Stimulated activated memory B cell treated with anti-CD40 and anti-IgM and Interleukin-4, amounts not matched to agents 10 μg/mL and 1 μg/mL and 100 μg/mL, for 72 hours (primary cell): ENCODE measurements around the gene SAMSN1.

Source experiments
- ATAC-seq: fragments of 150-1000 bp; cut with Tn5 transposase; 2 replicates; pipeline ENCODE4 v1.10.0; 2021
- H3K27ac Mint-ChIP-seq: one replicate; pipeline ENCODE4 v1.8.0; 2022; ENCODE audit warnings: mild to moderate bottlenecking, mixed read lengths
- H3K27me3 Mint-ChIP-seq: one replicate; pipeline ENCODE4 v1.8.0; 2022; ENCODE audit warnings: mixed read lengths
- H3K36me3 Mint-ChIP-seq: one replicate; pipeline ENCODE4 v1.8.0; 2022; ENCODE audit warnings: mixed read lengths
- H3K4me1 Mint-ChIP-seq: one replicate; pipeline ENCODE4 v1.8.0; 2022; ENCODE audit warnings: mixed read lengths
- H3K4me3 Mint-ChIP-seq: one replicate; pipeline ENCODE4 v1.8.0; 2022; ENCODE audit warnings: mild to moderate bottlenecking, moderate library complexity, mixed read lengths
- H3K9me3 Mint-ChIP-seq: one replicate; pipeline ENCODE4 v1.8.0; 2022; ENCODE audit warnings: mixed read lengths

SAMSN1 gene

GRCh38 chr21:14488672-14489204 is 57.4 kb downstream of the SAMSN1 start:
- H3K27ac Mint-ChIP-seq = peak overlapping the region; percentile 62
- H3K4me3 Mint-ChIP-seq = no peak overlapping the region
- peaks cover 36% of the 10 kb centered on the region for H3K4me1 Mint-ChIP-seq

GRCh38 chr21:14487490-14488432 is 58.4 kb downstream of the SAMSN1 start:
- Mint-ChIP-seq H3K27ac (peak overlapping the region; percentile 62), H3K36me3 (peaks cover 60% of the 10 kb centered on the region), H3K4me3 (no peak overlapping the region), H3K27me3 (no peaks in the 10 kb centered on the region), H3K9me3 (peaks cover 15% of the 10 kb centered on the region), H3K4me1 (peaks cover 43% of the 10 kb centered on the region)
- peak; percentile 55 for ATAC-seq

More at GRCh38 chr21:14488672-14489204, 57.4 kb downstream of the SAMSN1 start:
- H3K9me3 Mint-ChIP-seq = peaks cover 9% of the 10 kb centered on the region
- no peak for ATAC-seq
- no peaks in the 10 kb centered on the region for H3K27me3 Mint-ChIP-seq
- H3K36me3 Mint-ChIP-seq = peaks cover 61% of the 10 kb centered on the region

- Mint-ChIP-seq H3K36me3 (peaks cover 59% of the 10 kb centered on the region), H3K9me3 (peaks cover 15% of the 10 kb centered on the region), H3K4me3 (no peak overlapping the region), H3K4me1 (peaks cover 48% of the 10 kb centered on the region), H3K27ac (peak overlapping the region; percentile 62), H3K27me3 (no peaks in the 10 kb centered on the region)
- peak; percentile 28 for ATAC-seq
These were observed 59.2 kb downstream of the SAMSN1 start for GRCh38 chr21:14486869-14487268.

- H3K27ac Mint-ChIP-seq = peak overlapping the region; percentile 87
- H3K4me3 Mint-ChIP-seq = no peak overlapping the region
- peaks cover 66% of the 10 kb centered on the region for H3K4me1 Mint-ChIP-seq
- H3K36me3 Mint-ChIP-seq = peaks cover 44% of the 10 kb centered on the region
- H3K27me3 Mint-ChIP-seq = no peaks in the 10 kb centered on the region
- peaks cover 15% of the 10 kb centered on the region for H3K9me3 Mint-ChIP-seq
- no peak for ATAC-seq
These were observed 61.7 kb downstream of the SAMSN1 start for GRCh38 chr21:14484188-14485009.

GRCh38 chr21:14483296-14483695 is 62.8 kb downstream of the SAMSN1 start:
- Mint-ChIP-seq H3K9me3 (peaks cover 15% of the 10 kb centered on the region), H3K36me3 (peaks cover 38% of the 10 kb centered on the region), H3K27me3 (no peaks in the 10 kb centered on the region), H3K4me1 (peaks cover 71% of the 10 kb centered on the region), H3K4me3 (peak overlapping the region; percentile 1), H3K27ac (peak overlapping the region; percentile 87)
- ATAC-seq = no peak

- Mint-ChIP-seq H3K4me3 (peak overlapping the region; percentile 1), H3K36me3 (peaks cover 34% of the 10 kb centered on the region), H3K27ac (peak overlapping the region; percentile 87), H3K9me3 (peaks cover 15% of the 10 kb centered on the region), H3K4me1 (peaks cover 65% of the 10 kb centered on the region), H3K27me3 (no peaks in the 10 kb centered on the region)
- ATAC-seq = peak; percentile 87
These were observed 64.0 kb downstream of the SAMSN1 start for GRCh38 chr21:14482165-14482564.

- Mint-ChIP-seq H3K36me3 (peaks cover 23% of the 10 kb centered on the region), H3K27me3 (no peaks in the 10 kb centered on the region), H3K4me1 (peaks cover 66% of the 10 kb centered on the region), H3K9me3 (peaks cover 15% of the 10 kb centered on the region), H3K4me3 (no peak overlapping the region), H3K27ac (peak overlapping the region; percentile 87)
- peak; percentile 57 for ATAC-seq
These were observed 65.6 kb downstream of the SAMSN1 start for GRCh38 chr21:14480411-14481031.

- no peak for ATAC-seq
- Mint-ChIP-seq H3K4me1 (peaks cover 58% of the 10 kb centered on the region), H3K9me3 (peaks cover 9% of the 10 kb centered on the region), H3K36me3 (peaks cover 15% of the 10 kb centered on the region), H3K4me3 (peak overlapping the region; percentile 5), H3K27me3 (no peaks in the 10 kb centered on the region), H3K27ac (peak overlapping the region; percentile 87)
These were observed 66.8 kb downstream of the SAMSN1 start for GRCh38 chr21:14479241-14479786.

- H3K9me3 Mint-ChIP-seq = no peaks in the 10 kb centered on the region
These were observed 68.3 kb downstream of the SAMSN1 start for GRCh38 chr21:14477841-14478240.

GRCh38 chr21:14477133-14477532 is 69.0 kb downstream of the SAMSN1 start:
- Mint-ChIP-seq H3K4me3 (no peak overlapping the region), H3K4me1 (peaks cover 39% of the 10 kb centered on the region), H3K36me3 (no peaks in the 10 kb centered on the region), H3K27ac (peak overlapping the region; percentile 38), H3K27me3 (no peaks in the 10 kb centered on the region), H3K9me3 (no peaks in the 10 kb centered on the region)
- ATAC-seq = no peak

More at GRCh38 chr21:14477841-14478240, 68.3 kb downstream of the SAMSN1 start:
- peak overlapping the region; percentile 38 for H3K27ac Mint-ChIP-seq
- H3K36me3 Mint-ChIP-seq = peaks cover under 1% of the 10 kb centered on the region
- no peak overlapping the region for H3K4me3 Mint-ChIP-seq
- H3K4me1 Mint-ChIP-seq = peaks cover 43% of the 10 kb centered on the region
- no peaks in the 10 kb centered on the region for H3K27me3 Mint-ChIP-seq
- no peak for ATAC-seq

GRCh38 chr21:14474995-14475394 is 71.1 kb downstream of the SAMSN1 start:
- Mint-ChIP-seq H3K4me3 (no peak overlapping the region), H3K9me3 (no peaks in the 10 kb centered on the region), H3K36me3 (no peaks in the 10 kb centered on the region), H3K4me1 (peaks cover 24% of the 10 kb centered on the region), H3K27me3 (no peaks in the 10 kb centered on the region), H3K27ac (no peak overlapping the region)
- ATAC-seq = no peak

- no peaks in the 10 kb centered on the region for H3K27me3 Mint-ChIP-seq
- no peak overlapping the region for H3K4me3 Mint-ChIP-seq
- no peaks in the 10 kb centered on the region for H3K9me3 Mint-ChIP-seq
- no peak overlapping the region for H3K27ac Mint-ChIP-seq
- no peaks in the 10 kb centered on the region for H3K4me1 Mint-ChIP-seq
- ATAC-seq = no peak
- no peaks in the 10 kb centered on the region for H3K36me3 Mint-ChIP-seq
These were observed 76.5 kb downstream of the SAMSN1 start for GRCh38 chr21:14469641-14470040.

GRCh38 chr21:14466715-14467114 is 79.4 kb downstream of the SAMSN1 start:
- no peaks in the 10 kb centered on the region for H3K36me3 Mint-ChIP-seq
- no peak for ATAC-seq
- H3K27ac Mint-ChIP-seq = no peak overlapping the region
- H3K9me3 Mint-ChIP-seq = no peaks in the 10 kb centered on the region
- H3K4me1 Mint-ChIP-seq = no peaks in the 10 kb centered on the region
- no peaks in the 10 kb centered on the region for H3K27me3 Mint-ChIP-seq
- no peak overlapping the region for H3K4me3 Mint-ChIP-seq

GRCh38 chr21:14457762-14458161 is 88.4 kb downstream of the SAMSN1 start:
- Mint-ChIP-seq H3K9me3 (no peaks in the 10 kb centered on the region), H3K27ac (no peak overlapping the region), H3K4me1 (peaks cover 27% of the 10 kb centered on the region), H3K27me3 (no peaks in the 10 kb centered on the region), H3K4me3 (no peak overlapping the region), H3K36me3 (no peaks in the 10 kb centered on the region)
- ATAC-seq = no peak
